RKO (cell line): Measurements from ENCODE around the gene KCTD14.
A peak's percentile ranks its signal among the peaks of the same experiment; 100 is the strongest.
"Not testable (repeated sequence)": the region's sequence is repeated elsewhere in the genome, so short reads cannot be mapped to it uniquely, and the experiment has no call there.

Source experiments
- DNase-seq: peaks from one replicate; pipeline ENCODE4 v3.0.0-alpha.2; 2016; ENCODE audit warnings: low spot score

KCTD14 gene

GRCh38 chr11:78022397-78023396 is at the start of gene KCTD14:
Gene KCTD14 (minus strand): TSS chr11:78023276. CDS start chr11:78023249, 27 bp downstream.
- peak; percentile 57 for DNase-seq

- no peak for DNase-seq
Observed at GRCh38 chr11:78072455-78072854, 49.4 kb upstream of the KCTD14 start.

DNA sequence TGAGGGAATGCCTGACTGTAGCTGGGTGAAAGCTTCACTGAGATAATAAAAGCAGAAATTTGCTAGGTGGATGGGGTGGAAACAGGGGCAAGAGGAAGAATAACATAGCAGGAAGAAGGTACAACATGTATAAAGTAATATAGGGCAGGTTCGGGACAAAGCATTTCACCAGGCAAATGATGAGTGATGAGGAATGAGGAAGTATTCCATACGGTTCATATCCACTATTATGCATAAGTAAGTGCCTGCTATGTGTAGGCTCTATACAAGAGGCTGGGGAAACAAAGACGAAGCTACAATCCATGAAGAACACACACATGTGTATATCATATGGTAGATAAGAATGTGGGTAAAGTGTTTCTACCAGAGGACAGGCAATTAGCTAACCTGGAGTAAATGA is 48.6 kb upstream of the KCTD14 start:
- DNase-seq, result no peak

DNA sequence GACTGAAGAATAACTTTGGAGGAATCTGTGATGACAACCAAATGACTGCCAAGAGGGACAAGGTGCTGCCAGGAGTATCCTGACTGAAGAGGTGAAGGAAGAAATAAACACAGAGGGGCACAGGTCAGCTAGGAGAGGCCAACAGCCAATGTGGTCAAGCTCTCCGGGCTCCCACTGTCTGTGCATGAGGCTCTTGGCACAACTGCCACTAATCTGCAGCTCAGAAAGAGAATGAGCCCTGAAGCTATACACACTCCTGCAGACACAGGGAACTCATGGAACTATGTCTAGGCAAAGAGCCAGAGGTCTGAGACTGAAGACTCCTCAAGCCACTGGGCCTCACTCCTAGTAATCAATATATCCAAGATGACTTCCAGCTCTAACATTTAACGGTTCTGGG is 47.5 kb upstream of the KCTD14 start:
- DNase-seq, result no peak

- DNase-seq, result no peak
Observed at GRCh38 chr11:78069465-78069864, 46.4 kb upstream of the KCTD14 start.

GRCh38 chr11:78067704-78068103 is 44.6 kb upstream of the KCTD14 start:
- no peak for DNase-seq

DNA sequence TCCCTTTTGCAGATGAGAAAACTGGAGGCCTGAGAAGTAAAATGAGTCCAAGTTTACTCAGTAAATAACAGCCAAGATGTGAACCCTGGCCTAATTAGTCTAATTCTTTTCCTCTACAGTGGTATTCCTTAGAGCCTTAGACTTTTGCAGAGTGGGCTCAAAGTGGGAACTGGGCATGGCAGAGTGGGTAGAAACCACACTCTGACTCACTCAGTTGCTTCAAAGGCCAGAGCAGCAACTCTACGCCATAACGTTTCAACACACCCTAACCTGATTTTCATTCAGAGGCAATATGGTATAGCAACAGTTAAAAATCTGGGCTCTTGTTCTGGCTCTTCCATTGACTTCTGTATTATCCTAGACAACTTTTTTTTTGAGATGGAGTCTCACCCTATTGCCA is 43.4 kb upstream of the KCTD14 start:
- DNase-seq, result no peak

GRCh38 chr11:78065203-78065602 is 42.1 kb upstream of the KCTD14 start:
- DNase-seq, result no peak

- no peak for DNase-seq
Observed at GRCh38 chr11:78063440-78064181, 40.5 kb upstream of the KCTD14 start, which contains the start of gene THRSP. Gene THRSP (plus strand): TSS chr11:78063861. CDS start chr11:78063882, 21 bp downstream.

DNA sequence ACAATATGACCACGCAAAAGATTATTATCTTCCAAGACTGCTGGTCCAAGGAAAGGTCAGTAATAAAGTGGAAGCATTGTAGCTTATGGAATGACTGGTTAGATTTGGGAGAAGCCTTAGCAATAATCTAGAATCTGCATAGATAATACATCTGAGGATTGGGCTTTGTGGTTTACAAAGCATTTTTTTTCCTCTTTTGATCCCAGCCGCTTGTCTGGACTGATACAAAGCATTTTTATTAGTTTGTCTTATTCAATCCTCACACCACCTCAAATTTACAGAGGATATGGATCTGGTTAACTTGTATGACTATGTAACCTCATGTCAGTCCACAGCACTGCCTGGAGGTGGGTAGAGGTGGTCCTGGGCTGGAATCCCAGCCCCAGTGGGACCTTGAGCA is 39.6 kb upstream of the KCTD14 start:
- no peak for DNase-seq

GRCh38 chr11:78061921-78062311 is 38.8 kb upstream of the KCTD14 start:
- DNase-seq, result no peak

GRCh38 chr11:78061088-78061920 is 38.2 kb upstream of the KCTD14 start:
- DNase-seq, result no peak

GRCh38 chr11:78060533-78060932 is 37.5 kb upstream of the KCTD14 start:
- DNase-seq, result no peak

- not testable (repeated sequence) for DNase-seq
Observed at GRCh38 chr11:78059749-78060328, 36.8 kb upstream of the KCTD14 start.

GRCh38 chr11:78057462-78058055 is 34.5 kb upstream of the KCTD14 start:
- DNase-seq, result no peak

GRCh38 chr11:78056093-78056492 is 33.0 kb upstream of the KCTD14 start:
- DNase-seq, result no peak

GRCh38 chr11:78054971-78055370 is 31.9 kb upstream of the KCTD14 start:
- DNase-seq, result no peak

DNA sequence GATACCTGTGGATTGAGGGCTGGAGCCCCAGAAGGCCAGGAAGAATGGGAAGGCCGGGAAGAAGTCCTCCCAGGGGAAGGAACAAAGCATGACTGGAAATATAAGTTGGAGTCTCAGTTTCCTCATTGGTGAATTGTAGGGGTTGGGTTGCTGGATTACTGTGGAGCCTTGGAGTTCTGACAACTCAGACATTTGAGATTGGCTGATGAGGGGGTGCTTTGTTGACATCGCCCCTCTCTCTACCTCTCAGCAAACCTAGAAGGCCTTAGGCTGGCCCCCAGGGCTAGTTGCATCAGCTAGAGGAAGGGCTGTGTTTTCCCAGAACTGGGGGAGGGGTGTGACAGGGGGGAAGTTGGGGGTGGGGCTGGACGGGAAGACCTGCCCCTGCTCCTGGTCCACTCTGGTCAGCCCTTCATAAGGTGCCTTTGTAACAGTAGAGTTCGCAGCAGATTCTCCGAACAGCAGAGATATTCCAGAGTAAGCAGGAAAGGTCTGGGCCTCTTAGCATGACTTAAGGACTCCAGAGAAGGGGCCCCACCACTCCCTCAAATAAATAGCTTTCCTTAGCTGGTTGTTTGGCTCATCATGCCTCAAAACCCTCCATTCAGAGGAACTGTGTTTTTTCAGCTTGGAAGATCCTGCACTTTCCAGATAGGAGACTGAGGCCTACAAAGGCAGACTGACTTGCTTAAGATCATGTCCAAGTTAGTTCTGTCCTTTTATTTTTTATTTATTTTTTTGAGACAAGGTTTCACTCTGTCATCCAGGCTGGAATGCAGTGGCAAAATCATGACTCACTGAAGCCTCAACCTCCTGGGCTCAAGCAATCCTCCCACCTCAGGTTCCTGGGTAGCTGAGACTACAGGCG is 28.1 kb upstream of the KCTD14 start:
- DNase-seq, result no peak

GRCh38 chr11:78049348-78049747 is 26.3 kb upstream of the KCTD14 start:
- DNase-seq, result no peak

GRCh38 chr11:78048561-78048960 is 25.5 kb upstream of the KCTD14 start:
- DNase-seq, result no peak
